H9 (cell line): ENCODE data around the gene MYH2. TPM values are rescaled to one million over a fixed set of nuclear protein-coding genes. Genes with fewer than 3 reads are reported as not detected.

Source experiments
- DNase-seq: peaks from one replicate; pipeline ENCODE4 v3.0.0-alpha.2; 2017
- H2AFZ ChIP-seq: one replicate; pipeline ENCODE4 v1.6.1; 2013; ENCODE audit warnings: mild to moderate bottlenecking, low read length, control low read depth, moderate library complexity
- H2AK5ac ChIP-seq: 2 replicates; pipeline ENCODE4 v1.6.1; 2013; ENCODE audit warnings: low read length, control low read depth, mixed read lengths; ENCODE audit not compliant: insufficient read length
- H2BK120ac ChIP-seq: one replicate; pipeline ENCODE4 v1.6.1; 2013; ENCODE audit warnings: low read depth, mild to moderate bottlenecking, low read length, control low read depth, inconsistent platforms; ENCODE audit not compliant: poor library complexity, severe bottlenecking
- H2BK12ac ChIP-seq: 2 replicates; pipeline ENCODE4 v1.6.1; 2013; ENCODE audit warnings: low read length, control low read depth, mixed read lengths, low read depth; ENCODE audit not compliant: insufficient read length
- H2BK15ac ChIP-seq: 2 replicates; pipeline ENCODE4 v1.6.1; 2013; ENCODE audit warnings: low read depth, low read length, control low read depth
- H2BK20ac ChIP-seq: one replicate; pipeline ENCODE4 v1.6.1; 2013; ENCODE audit warnings: low read depth, mild to moderate bottlenecking, low read length, control low read depth, inconsistent platforms; ENCODE audit not compliant: poor library complexity, severe bottlenecking
- H2BK5ac ChIP-seq: 2 replicates; pipeline ENCODE4 v1.6.1; 2013; ENCODE audit warnings: low read length, control low read depth, mixed read lengths; ENCODE audit not compliant: insufficient read length
- H3K14ac ChIP-seq: 2 replicates; pipeline ENCODE4 v1.6.1; 2013; ENCODE audit warnings: low read length, control low read depth; ENCODE audit not compliant: insufficient read depth
- H3K18ac ChIP-seq: 2 replicates; pipeline ENCODE4 v1.6.1; 2013; ENCODE audit warnings: low read depth, mild to moderate bottlenecking, mixed read lengths, low read length, control low read depth; ENCODE audit not compliant: insufficient read length
- H3K23ac ChIP-seq: 2 replicates; pipeline ENCODE4 v1.6.1; 2013; ENCODE audit warnings: low read length, control low read depth, mixed read lengths, low read depth; ENCODE audit not compliant: insufficient read length
- H3K23me2 ChIP-seq: 2 replicates; pipeline ENCODE4 v1.6.1; 2013; ENCODE audit warnings: low read depth, mild to moderate bottlenecking, mixed read lengths, low read length, control low read depth; ENCODE audit not compliant: insufficient read length, poor library complexity, severe bottlenecking
- H3K27ac ChIP-seq: 2 replicates; pipeline ENCODE4 v1.5.1; 2013; ENCODE audit warnings: low read length, control low read depth, mixed read lengths, low read depth; ENCODE audit not compliant: insufficient read length
- H3K27me3 ChIP-seq: 2 replicates; pipeline ENCODE4 v1.6.1; 2013; ENCODE audit warnings: low read length, control low read depth, inconsistent platforms; ENCODE audit not compliant: insufficient read depth
- H3K4ac ChIP-seq: 2 replicates; pipeline ENCODE4 v1.6.1; 2013; ENCODE audit warnings: low read depth, mild to moderate bottlenecking, control low read depth, inconsistent platforms, low read length, moderate library complexity
- H3K4me1 ChIP-seq: 2 replicates; pipeline ENCODE4 v1.6.1; 2013; ENCODE audit warnings: low read length, control low read depth, inconsistent platforms; ENCODE audit not compliant: insufficient read depth
- H3K4me2 ChIP-seq: 2 replicates; pipeline ENCODE4 v1.6.1; 2013; ENCODE audit warnings: low read length, control low read depth, mixed read lengths; ENCODE audit not compliant: insufficient read length, insufficient read depth
- H3K56ac ChIP-seq: 2 replicates; pipeline ENCODE4 v1.6.1; 2013; ENCODE audit warnings: low read depth, mild to moderate bottlenecking, mixed read lengths, low read length, control low read depth; ENCODE audit not compliant: insufficient read length
- H3K79me1 ChIP-seq: 2 replicates; pipeline ENCODE4 v1.6.1; 2013; ENCODE audit warnings: low read depth, mild to moderate bottlenecking, moderate library complexity, low read length, control low read depth, inconsistent platforms; ENCODE audit not compliant: insufficient read depth, poor library complexity, severe bottlenecking
- H3K79me2 ChIP-seq: 2 replicates; pipeline ENCODE4 v1.6.1; 2013; ENCODE audit warnings: low read length, control low read depth, inconsistent platforms; ENCODE audit not compliant: insufficient read depth
- H3K9ac ChIP-seq: 2 replicates; pipeline ENCODE4 v1.6.1; 2013; ENCODE audit warnings: low read length, control low read depth, mixed read lengths; ENCODE audit not compliant: insufficient read length; ENCODE audit errors: extremely low read depth
- H3K9me3 ChIP-seq: one replicate; pipeline ENCODE4 v1.6.1; 2013; ENCODE audit warnings: low read depth, low read length, inconsistent platforms; ENCODE audit not compliant: control insufficient read depth
- H3T11ph ChIP-seq: one replicate; pipeline ENCODE4 v1.6.1; 2013; ENCODE audit warnings: mild to moderate bottlenecking, low read length, control low read depth, inconsistent platforms
- H4K20me1 ChIP-seq: one replicate; pipeline ENCODE4 v1.6.1; 2013; ENCODE audit not compliant: control insufficient read depth, insufficient read length, insufficient read depth
- H4K5ac ChIP-seq: 2 replicates; pipeline ENCODE4 v1.6.1; 2013; ENCODE audit warnings: low read depth, mild to moderate bottlenecking, mixed read lengths, low read length, control low read depth; ENCODE audit not compliant: insufficient read length
- H4K8ac ChIP-seq: replicated peaks from 2 replicates; pipeline ENCODE4 v1.6.1; 2013; ENCODE audit warnings: low read length, control low read depth, mixed read lengths, low read depth; ENCODE audit not compliant: insufficient read length
- H4K91ac ChIP-seq: 2 replicates; pipeline ENCODE4 v1.6.1; 2013; ENCODE audit warnings: low read depth, mild to moderate bottlenecking, moderate library complexity, mixed read lengths, low read length, control low read depth; ENCODE audit not compliant: insufficient read length
- H3K27ac Mint-ChIP-seq, 3 experiments: 2 replicates in 2 of 3; 3 replicates in 1 of 3; pipeline ENCODE4 v1.8.0; 2020 to 2021; ENCODE audit warnings: mixed read lengths in 3 of 3, mild to moderate bottlenecking in 1 of 3, moderate library complexity in 1 of 3
- H3K27me3 Mint-ChIP-seq: 2 replicates; pipeline ENCODE4 v1.8.0; 2021; ENCODE audit warnings: low read depth, mild to moderate bottlenecking, moderate library complexity, mixed read lengths
- H3K36me3 Mint-ChIP-seq, 3 experiments: 2 replicates in 2 of 3; 3 replicates in 1 of 3; pipeline ENCODE4 v1.8.0; 2020 to 2021; ENCODE audit warnings: low read depth in 3 of 3, mixed read lengths in 3 of 3; ENCODE audit not compliant: insufficient read depth in 1 of 3
- H3K4me1 Mint-ChIP-seq, 2 experiments: 2 replicates each; pipeline ENCODE4 v1.8.0; 2020; ENCODE audit warnings: mixed read lengths in 2 of 2
- H3K4me3 Mint-ChIP-seq, 2 experiments: 2 replicates in 1 of 2; 3 replicates in 1 of 2; pipeline ENCODE4 v1.8.0; 2020 to 2021; ENCODE audit warnings: mild to moderate bottlenecking in 2 of 2, mixed read lengths in 2 of 2, moderate library complexity in 1 of 2
- H3K9me3 Mint-ChIP-seq, 2 experiments: 2 replicates in 1 of 2; 3 replicates in 1 of 2; pipeline ENCODE4 v1.8.0; 2020; ENCODE audit warnings: mild to moderate bottlenecking in 2 of 2, mixed read lengths in 2 of 2, moderate library complexity in 1 of 2
- CTCF ChIP-seq: fragments of 200-600 bp; sonication (generic); conservative IDR thresholded peaks from 3 replicates; pipeline ENCODE4 v1.8.0; 2021; ENCODE audit warnings: antibody characterized with exemption, mild to moderate bottlenecking
- WGBS: extraction: QIAGEN DNeasy Blood & Tissue Kit; methylation state at CpG from one replicate; pipeline ENCODE4 v1.1.7; 2013; ENCODE audit warnings: missing lambda C conversion rate, low lambda C conversion rate, mixed read lengths; ENCODE audit not compliant: insufficient read length; ENCODE audit errors: extremely low coverage; 5-methylcytosine and 5-hydroxymethylcytosine counted together
- total RNA-seq: library from RNA; stranded (reverse); gene quantifications from 2 replicates; pipeline ENCODE4 v1.2.1, GENCODE V29; 2021

MYH2 gene
- total RNA-seq, 1 experiment from 2014 or later = 0.68 TPM

- Histone ChIP-seq H3K9ac (no peak overlapping the region), H3K79me2 (no peaks in the 10 kb centered on the region), H2BK120ac (no peak overlapping the region), H2BK20ac (no peak overlapping the region), H3K4me1 (peaks cover 2% of the 10 kb centered on the region; the same call in 1 of the 2 replicates), H2AK5ac (no peak overlapping the region), H4K8ac (no peak overlapping the region), H3K23me2 (no peaks in the 10 kb centered on the region), H3K4me2 (no peak overlapping the region), H3K27ac (no peak overlapping the region), H2AFZ (no peak overlapping the region), H3K18ac (no peak overlapping the region), H4K91ac (no peak overlapping the region), H3K23ac (no peak overlapping the region), H2BK12ac (no peak overlapping the region), H3K9me3 (no peaks in the 10 kb centered on the region), H3K14ac (no peak overlapping the region), H3T11ph (no peak overlapping the region), H2BK5ac (no peak overlapping the region), H3K56ac (no peak overlapping the region), H3K4ac (no peak overlapping the region), H3K79me1 (no peaks in the 10 kb centered on the region), H4K5ac (no peak overlapping the region), H2BK15ac (no peak overlapping the region), H4K20me1 (no peaks in the 10 kb centered on the region), H3K27me3 (no peaks in the 10 kb centered on the region)
- H3K4me3 Mint-ChIP-seq = no peak overlapping the region
- no peaks in the 10 kb centered on the region; a peak in 1 of 7 replicates for H3K36me3 Mint-ChIP-seq
- no CpG with 5 or more reads among the region's 1 CpG for WGBS
- no peak overlapping the region; a peak in 1 of 7 replicates for H3K27ac Mint-ChIP-seq
- no peak for DNase-seq
- no peaks in the 10 kb centered on the region; a peak in 1 of 5 replicates for H3K9me3 Mint-ChIP-seq
- peaks cover 19 to 32% of the 10 kb centered on the region in 2 experiments for H3K4me1 Mint-ChIP-seq
- TF ChIP-seq CTCF = no peak
- no peaks in the 10 kb centered on the region; the same call in 1 of the 2 replicates for H3K27me3 Mint-ChIP-seq
Measured at GRCh38 chr17:10557422-10557821, 8.0 kb upstream of the MYH2 start.
